Measurements from ENCODE around the gene PDPN.

- TF ChIP-seq CTCF (conservative IDR thresholded peaks at IDR 0.05 in 1 of 2, IDR thresholded peaks at IDR 0.05 in 1 of 2; ENCODE audit: low read depth in 1 of 2, low read length in 2 of 2) (no peak), EZH2 (IDR thresholded peaks at IDR 0.05; ENCODE audit: low read length, missing control alignments) (no peak)
Measured at GRCh38 chr1:13643017-13643416, 59.4 kb downstream of the PDPN start.

Data from fibroblast of lung (primary cell).